H1 (cell line): ENCODE results near the gene FSD1L. TPM values are rescaled to one million over a fixed set of nuclear protein-coding genes. Genes with fewer than 3 reads are reported as not detected.

Experiments used
- CHD1 ChIP-seq: IDR thresholded peaks from 2 replicates; pipeline ENCODE4 v1.6.1; 2012; ENCODE audit warnings: low read depth, low read length, improper control_type of control experiment
- CTCF ChIP-seq, 3 experiments: IDR thresholded peaks; 1 replicate in 2 of 3; 2 replicates in 1 of 3; pipeline versions ENCODE4 v1.5.1 to v1.6.1; 2011; ENCODE audit warnings: low read length in 3 of 3, mild to moderate bottlenecking in 3 of 3, inconsistent platforms in 2 of 3, low read depth in 1 of 3, moderate library complexity in 1 of 3; ENCODE audit not compliant: insufficient read depth in 1 of 3; ENCODE audit errors: control extremely low read depth in 1 of 3
- FOSL1 ChIP-seq: IDR thresholded peaks from 2 replicates; pipeline ENCODE4 v1.6.1; 2011; ENCODE audit warnings: mild to moderate bottlenecking, low read depth, low read length, moderate library complexity; ENCODE audit not compliant: insufficient read depth
- KDM1A ChIP-seq: fragments of 200-600, 300-600 bp; sonication (generic); IDR thresholded peaks from 2 replicates; pipeline ENCODE4 v1.7.1; 2016; ENCODE audit warnings: mild to moderate bottlenecking, low read length, borderline replicate concordance
- POLR2A ChIP-seq, 2 experiments: IDR thresholded peaks; 1 replicate in 1 of 2; 2 replicates in 1 of 2; pipeline ENCODE4 v1.6.1; 2011; ENCODE audit warnings: low read depth in 2 of 2, low read length in 2 of 2, mild to moderate bottlenecking in 2 of 2; ENCODE audit errors: control extremely low read depth in 1 of 2
- RNF2 ChIP-seq: fragments of 200-900, 300-1000 bp; sonication (generic); IDR thresholded peaks from 2 replicates; pipeline ENCODE4 v1.7.1; 2016; ENCODE audit warnings: borderline replicate concordance, low read depth, mild to moderate bottlenecking, antibody characterized with exemption, low read length; ENCODE audit not compliant: poor library complexity, severe bottlenecking; ENCODE audit errors: missing control alignments
- RXRA ChIP-seq: IDR thresholded peaks from 2 replicates; pipeline ENCODE4 v1.6.1; 2011; ENCODE audit warnings: low read depth, mild to moderate bottlenecking, low read length, moderate library complexity; ENCODE audit not compliant: insufficient read depth
- polyA plus RNA-seq, 7 experiments: library from polyadenylated mRNA; depleted of rRNA in 3 of 7; stranded (reverse) in 5 of 7; unstranded in 2 of 7; fragments of >200 nt in 5 of 7; fragments of 200-250 nt in 2 of 7; gene quantifications; 1 replicate in 5 of 7; 2 replicates in 1 of 7; 4 replicates in 1 of 7; pipeline versions ENCODE4 v1.2.1 to v1.2.3, GENCODE V29; 2011 to 2013; ENCODE audit warnings: missing spikeins in 2 of 7, mixed read lengths in 2 of 7
- total RNA-seq: library from RNA; stranded (reverse); fragmentation: NEBNext Ultra II Directional; extraction: Animal tissue kit (Norgen Biotek cat#: 25700); gene quantifications from 2 replicates; pipeline ENCODE4 v1.2.1, GENCODE V29; 2021

The FSD1L gene
- total and polyA plus RNA-seq, 2 of the 8 experiments (the other 6 are each of a cell fraction or from before 2014, with no cell fraction given) = 0.91 to 4.8 TPM

DNA sequence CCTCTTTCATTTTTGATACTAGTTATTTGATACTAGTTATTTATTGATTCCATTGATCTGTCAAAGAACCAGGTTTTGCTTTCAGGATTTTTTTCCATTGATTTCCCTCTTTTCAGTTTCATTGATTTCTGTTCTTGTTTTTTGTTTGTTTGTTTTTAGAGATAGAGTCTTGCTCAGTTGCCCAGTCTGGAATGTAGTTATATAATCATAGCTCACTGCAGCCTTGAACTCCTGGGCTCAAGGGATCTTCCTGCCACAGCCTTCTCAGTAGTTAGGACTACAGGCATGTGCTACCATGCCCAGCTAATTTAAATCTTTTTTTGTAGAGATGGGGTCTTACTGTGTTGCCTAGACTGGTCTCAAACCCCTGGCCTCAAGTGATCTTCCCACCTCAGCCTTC lies 49.9 kb downstream of the FSD1L start (continued):
- TF ChIP-seq RNF2 = no peak
- TF ChIP-seq CHD1 = no peak
- TF ChIP-seq KDM1A = no peak
- TF ChIP-seq RXRA = no peak
- no peak for TF ChIP-seq POLR2A (IDR thresholded peaks at IDR 0.05; ENCODE audit: control extremely low read depth in 1 of 2, low read depth in 2 of 2, low read length in 2 of 2)
- TF ChIP-seq FOSL1 = no peak
- TF ChIP-seq CTCF (IDR thresholded peaks at IDR 0.05; ENCODE audit: control extremely low read depth in 1 of 3, insufficient read depth in 1 of 3, low read depth in 1 of 3, low read length in 3 of 3) = no peak
